ENCODE measurements around the gene CCDC80.

DNA sequence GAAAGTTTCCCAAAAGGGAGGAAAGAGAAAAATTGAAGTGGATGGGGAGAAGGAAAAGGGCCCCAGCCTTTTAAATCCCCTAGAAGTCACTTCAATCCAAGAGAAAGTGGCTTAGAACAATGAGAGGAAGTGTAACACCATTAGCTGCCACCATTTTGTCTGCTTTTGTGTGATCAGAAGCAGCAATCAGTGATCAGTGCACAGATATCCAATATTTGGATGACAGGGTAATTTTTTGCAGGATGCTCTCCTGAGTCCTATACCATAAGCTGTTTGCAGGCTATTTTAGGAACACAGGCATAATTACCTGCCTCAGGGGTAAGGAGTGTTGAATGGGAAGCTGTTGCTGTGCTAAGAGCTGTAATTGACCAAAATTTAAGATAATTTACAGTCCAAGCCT is 47.7 kb downstream of the CCDC80 start:
- TF ChIP-seq, protein P1, sequence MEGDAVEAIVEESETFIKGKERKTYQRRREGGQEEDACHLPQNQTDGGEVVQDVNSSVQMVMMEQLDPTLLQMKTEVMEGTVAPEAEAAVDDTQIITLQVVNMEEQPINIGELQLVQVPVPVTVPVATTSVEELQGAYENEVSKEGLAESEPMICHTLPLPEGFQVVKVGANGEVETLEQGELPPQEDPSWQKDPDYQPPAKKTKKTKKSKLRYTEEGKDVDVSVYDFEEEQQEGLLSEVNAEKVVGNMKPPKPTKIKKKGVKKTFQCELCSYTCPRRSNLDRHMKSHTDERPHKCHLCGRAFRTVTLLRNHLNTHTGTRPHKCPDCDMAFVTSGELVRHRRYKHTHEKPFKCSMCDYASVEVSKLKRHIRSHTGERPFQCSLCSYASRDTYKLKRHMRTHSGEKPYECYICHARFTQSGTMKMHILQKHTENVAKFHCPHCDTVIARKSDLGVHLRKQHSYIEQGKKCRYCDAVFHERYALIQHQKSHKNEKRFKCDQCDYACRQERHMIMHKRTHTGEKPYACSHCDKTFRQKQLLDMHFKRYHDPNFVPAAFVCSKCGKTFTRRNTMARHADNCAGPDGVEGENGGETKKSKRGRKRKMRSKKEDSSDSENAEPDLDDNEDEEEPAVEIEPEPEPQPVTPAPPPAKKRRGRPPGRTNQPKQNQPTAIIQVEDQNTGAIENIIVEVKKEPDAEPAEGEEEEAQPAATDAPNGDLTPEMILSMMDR (IDR thresholded peaks at IDR 0.05): no peak
- TF ChIP-seq POLR2A (IDR thresholded peaks at IDR 0.05): no peak

All from suprapubic skin (tissue), 3 donors.